Measurements from ENCODE around the gene HLA-DOB.
A peak's percentile ranks its signal among the peaks of the same experiment; 100 is the strongest.

The HLA-DOB gene

GRCh38 chr6:32799740-32800139 is 17.1 kb downstream of the HLA-DOB start:
- Histone ChIP-seq H2AFZ (ENCODE audit: low read depth, low read length) (no peak overlapping the region), H3K4me3 (ENCODE audit: low read depth in 1 of 2, low read length in 2 of 2) (no peak overlapping the region), H3K9me3 (ENCODE audit: insufficient read depth, low read length, severe bottlenecking) (no peaks in the 10 kb centered on the region), H3K9ac (ENCODE audit: low read depth, low read length) (no peak overlapping the region), H3K79me2 (ENCODE audit: insufficient read depth, low read length) (no peaks in the 10 kb centered on the region), H3K27ac (ENCODE audit: low read length) (no peak overlapping the region), H3K4me1 (ENCODE audit: insufficient read depth, low read length) (peaks cover 5% of the 10 kb centered on the region), H3K36me3 (ENCODE audit: insufficient read depth, low read length) (no peaks in the 10 kb centered on the region), H3K4me2 (ENCODE audit: insufficient read depth, low read length) (no peak overlapping the region), H3K27me3 (ENCODE audit: insufficient read depth, low read length, poor library complexity) (peaks cover 22% of the 10 kb centered on the region), H4K20me1 (ENCODE audit: insufficient read depth, low read length) (no peaks in the 10 kb centered on the region)
- DNase-seq = no peak
- TF ChIP-seq EZH2 (IDR thresholded peaks at IDR 0.05; ENCODE audit: borderline replicate concordance, low read depth, low read length, severe bottlenecking) (no peak), CTCF (IDR thresholded peaks at IDR 0.05; ENCODE audit: borderline replicate concordance, extremely low read depth, low read length, poor library complexity, severe bottlenecking) (no peak)
- ATAC-seq (ENCODE audit: insufficient read depth, low read depth) = no peak

GRCh38 chr6:32799168-32799567 is 17.6 kb downstream of the HLA-DOB start:
- ATAC-seq (ENCODE audit: insufficient read depth, low read depth) (no peak), DNase-seq (no peak)
- Histone ChIP-seq H3K27me3 (ENCODE audit: insufficient read depth, low read length, poor library complexity) (peaks cover 24% of the 10 kb centered on the region), H2AFZ (ENCODE audit: low read depth, low read length) (no peak overlapping the region), H3K4me1 (ENCODE audit: insufficient read depth, low read length) (peaks cover 5% of the 10 kb centered on the region), H3K27ac (ENCODE audit: low read length) (no peak overlapping the region), H3K4me3 (ENCODE audit: low read depth in 1 of 2, low read length in 2 of 2) (no peak overlapping the region), H3K36me3 (ENCODE audit: insufficient read depth, low read length) (no peaks in the 10 kb centered on the region), H4K20me1 (ENCODE audit: insufficient read depth, low read length) (no peaks in the 10 kb centered on the region), H3K79me2 (ENCODE audit: insufficient read depth, low read length) (no peaks in the 10 kb centered on the region), H3K9me3 (ENCODE audit: insufficient read depth, low read length, severe bottlenecking) (no peaks in the 10 kb centered on the region), H3K4me2 (ENCODE audit: insufficient read depth, low read length) (no peak overlapping the region), H3K9ac (ENCODE audit: low read depth, low read length) (no peak overlapping the region)
- no peak for TF ChIP-seq EZH2 (IDR thresholded peaks at IDR 0.05; ENCODE audit: borderline replicate concordance, low read depth, low read length, severe bottlenecking)
- TF ChIP-seq CTCF (IDR thresholded peaks at IDR 0.05; ENCODE audit: borderline replicate concordance, extremely low read depth, low read length, poor library complexity, severe bottlenecking) = no peak

- H3K9me3 ChIP-seq (ENCODE audit: insufficient read depth, low read length, severe bottlenecking) = no peaks in the 10 kb centered on the region
- H3K4me2 ChIP-seq (ENCODE audit: insufficient read depth, low read length) = peak overlapping the region; percentile 52
- H3K9ac ChIP-seq (ENCODE audit: low read depth, low read length) = no peak overlapping the region
- H3K4me3 ChIP-seq (ENCODE audit: low read depth in 1 of 2, low read length in 2 of 2) = no peak overlapping the region; a peak in 1 of 4 replicates
- no peaks in the 10 kb centered on the region for H3K36me3 ChIP-seq (ENCODE audit: insufficient read depth, low read length)
- peaks cover 38% of the 10 kb centered on the region for H3K27me3 ChIP-seq (ENCODE audit: insufficient read depth, low read length, poor library complexity)
- ATAC-seq (ENCODE audit: insufficient read depth, low read depth) (peak; percentile 80), DNase-seq (peak; percentile 72)
- TF ChIP-seq CTCF (IDR thresholded peaks at IDR 0.05; ENCODE audit: borderline replicate concordance, extremely low read depth, low read length, poor library complexity, severe bottlenecking) (peak; percentile 87), EZH2 (IDR thresholded peaks at IDR 0.05; ENCODE audit: borderline replicate concordance, low read depth, low read length, severe bottlenecking) (no peak)
- H4K20me1 ChIP-seq (ENCODE audit: insufficient read depth, low read length) = no peaks in the 10 kb centered on the region
- peaks cover 5% of the 10 kb centered on the region for H3K4me1 ChIP-seq (ENCODE audit: insufficient read depth, low read length)
- no peaks in the 10 kb centered on the region for H3K79me2 ChIP-seq (ENCODE audit: insufficient read depth, low read length)
- H2AFZ ChIP-seq (ENCODE audit: low read depth, low read length) = peak overlapping the region; percentile 51
- H3K27ac ChIP-seq (ENCODE audit: low read length) = no peak overlapping the region
Measured at GRCh38 chr6:32796848-32797776, 19.7 kb downstream of the HLA-DOB start.
